Endothelial cell of umbilical vein (primary cell): ENCODE data around the gene C1orf52. TPM values are rescaled to one million over a fixed set of nuclear protein-coding genes. Genes with fewer than 3 reads are reported as not detected.

Experiments
- BruUV-seq: library from RNA; stranded (reverse); fragments of 400-500 nt; replicated peaks from 2 replicates; lab custom pipeline; 2021; lab: Mats Ljungman, UMichigan
- CTCF ChIA-PET: fragments of 300-600, 350-600 bp; sonication (Branson Sonifier 250); formaldehyde crosslinking; loops from one replicate; lab custom pipeline; 2021; ENCODE audit warnings: antibody characterized with exemption, inconsistent platforms; lab: Charles Lee
- POLR2A ChIA-PET: fragments of 300-600, 350-600 bp; sonication (Branson Sonifier 250); formaldehyde crosslinking; loops from one replicate; lab custom pipeline; 2021; ENCODE audit warnings: antibody characterized with exemption, inconsistent platforms; lab: Charles Lee
- DNase-seq: peaks from one replicate; pipeline ENCODE4 v3.0.0-alpha.2; 2011; ENCODE audit warnings: low read depth, low spot score
- FAIRE-seq: peaks from 2 replicates; lab custom pipeline; 2011; peaks lifted over from hg19 to GRCh38; lab: Jason Lieb, UNC
- H2AFZ ChIP-seq: 2 replicates; pipeline ENCODE4 v1.6.0; 2012; ENCODE audit warnings: low read depth, low read length, control low read depth, inconsistent platforms
- H3K27ac ChIP-seq: 2 replicates; pipeline ENCODE4 v1.5.1; 2011; ENCODE audit warnings: low read depth, mild to moderate bottlenecking, control low read depth, low read length, moderate library complexity; ENCODE audit not compliant: insufficient read depth
- H3K27me3 ChIP-seq, 2 experiments: 2 replicates each; pipeline versions ENCODE4 v1.6.0 to v1.6.1; 2011; ENCODE audit warnings: low read length in 2 of 2, mixed read lengths in 1 of 2; ENCODE audit not compliant: control insufficient read depth in 2 of 2, insufficient read depth in 2 of 2
- H3K36me3 ChIP-seq, 2 experiments: 2 replicates in 1 of 2; 3 replicates in 1 of 2; pipeline ENCODE4 v1.5.1; 2011; ENCODE audit warnings: low read length in 2 of 2, mild to moderate bottlenecking in 1 of 2, moderate library complexity in 1 of 2; ENCODE audit not compliant: control insufficient read depth in 2 of 2, insufficient read depth in 2 of 2; ENCODE audit errors: extremely low read depth in 1 of 2
- H3K4me1 ChIP-seq: 3 replicates; pipeline ENCODE4 v1.5.1; 2011; ENCODE audit warnings: mild to moderate bottlenecking, low read length; ENCODE audit not compliant: control insufficient read depth, insufficient read depth; ENCODE audit errors: extremely low read depth
- H3K4me2 ChIP-seq: 2 replicates; pipeline ENCODE4 v1.6.1; 2011; ENCODE audit warnings: low read length, control low read depth, mixed read lengths; ENCODE audit not compliant: insufficient read depth
- H3K4me3 ChIP-seq, 3 experiments: fragments of 200-600 bp in 1 of 3; sonication (generic), shearing (Covaris generic) in 1 of 3; replicated peaks in 1 of 3; 2 replicates each; pipeline ENCODE4 v1.5.1; 2011 to 2016; ENCODE audit warnings: control low read depth in 3 of 3, low read length in 3 of 3, mild to moderate bottlenecking in 2 of 3, inconsistent platforms in 1 of 3, low read depth in 1 of 3, moderate library complexity in 1 of 3; ENCODE audit not compliant: insufficient read depth in 1 of 3
- H3K79me2 ChIP-seq: 2 replicates; pipeline ENCODE4 v1.6.0; 2012; ENCODE audit warnings: low read length, inconsistent platforms; ENCODE audit not compliant: control insufficient read depth, insufficient read depth
- H3K9ac ChIP-seq: replicated peaks from 2 replicates; pipeline ENCODE3; 2011; ENCODE audit warnings: low read length, control low read depth; ENCODE audit not compliant: insufficient read depth; ENCODE audit errors: extremely low read depth
- H3K9me1 ChIP-seq: replicated peaks from 3 replicates; pipeline ENCODE4 v1.6.0; 2011; ENCODE audit warnings: mild to moderate bottlenecking, low read length; ENCODE audit not compliant: control insufficient read depth, insufficient read depth; ENCODE audit errors: extremely low read depth
- H3K9me3 ChIP-seq: replicated peaks from 2 replicates; pipeline ENCODE4 v1.5.1; 2012; ENCODE audit warnings: low read length, inconsistent platforms; ENCODE audit not compliant: control insufficient read depth, insufficient read depth
- H4K20me1 ChIP-seq: replicated peaks from 2 replicates; pipeline ENCODE3; 2011; ENCODE audit warnings: mild to moderate bottlenecking, low read length; ENCODE audit not compliant: control insufficient read depth, insufficient read depth; ENCODE audit errors: extremely low read depth
- EZH2 ChIP-seq: IDR thresholded peaks from 2 replicates; pipeline ENCODE4 v1.6.1; 2012; ENCODE audit warnings: borderline replicate concordance, low read depth, mild to moderate bottlenecking, moderate library complexity, low read length, inconsistent platforms; ENCODE audit not compliant: severe bottlenecking
- FOS ChIP-seq: IDR thresholded peaks from 2 replicates; pipeline ENCODE4 v1.6.1; 2011; ENCODE audit warnings: mild to moderate bottlenecking, low read length, moderate library complexity, borderline replicate concordance; ENCODE audit not compliant: insufficient read depth
- GATA2 ChIP-seq: IDR thresholded peaks from 2 replicates; pipeline ENCODE4 v1.7.0; 2011; ENCODE audit warnings: low read depth, mild to moderate bottlenecking, moderate library complexity, mixed read lengths, low read length; ENCODE audit not compliant: insufficient read length, insufficient read depth
- JUN ChIP-seq: IDR thresholded peaks from 2 replicates; pipeline ENCODE4 v1.6.1; 2011; ENCODE audit warnings: borderline replicate concordance, low read depth; ENCODE audit not compliant: insufficient read length, insufficient read depth
- MYC ChIP-seq: IDR thresholded peaks from one replicate; pipeline ENCODE4 v1.6.1; 2011; ENCODE audit warnings: mild to moderate bottlenecking, low read depth, low read length
- POLR2A ChIP-seq: IDR thresholded peaks from 2 replicates; pipeline ENCODE4 v1.6.1; 2012; ENCODE audit warnings: low read depth, mild to moderate bottlenecking, control low read depth, low read length
- POLR2AphosphoS5 ChIP-seq: IDR thresholded peaks from 2 replicates; pipeline ENCODE4 v1.6.1; 2012; ENCODE audit warnings: low read depth, mild to moderate bottlenecking, control low read depth, low read length, moderate library complexity; ENCODE audit not compliant: insufficient read depth
- dilution Hi-C: fragments of 300-500 bp; cut with MboI; formaldehyde crosslinking; loops from one replicate; pipeline ENCODE4 v1.15.0; 2019; ENCODE audit warnings: low sequenced_read_pairs; ENCODE audit not compliant: extremely low pct_ligation_motif_present
- intact Hi-C: fragments of 100-400 bp; cut with micrococcal nuclease; formaldehyde crosslinking; loops from one replicate; pipeline ENCODE4 v1.10.0; 2022
- polyA plus RNA-seq, 4 experiments: library from polyadenylated mRNA; depleted of rRNA in 3 of 4; stranded (reverse) in 3 of 4; unstranded in 1 of 4; fragments of >200 nt; gene quantifications; 2 replicates each; pipeline versions ENCODE4 v1.2.1 to v1.2.3, GENCODE V29; 2011 to 2012; ENCODE audit warnings: missing spikeins in 1 of 4
- total RNA-seq: library from RNA; stranded (reverse); gene quantifications from 2 replicates; pipeline ENCODE4 v1.2.3, GENCODE V29; 2021
- TF ChIP-seq, protein P1 (sequence below): IDR thresholded peaks from 2 replicates; pipeline ENCODE4 v1.6.1; 2011; ENCODE audit not compliant: insufficient read depth, insufficient read length
- TF ChIP-seq, protein P2 (sequence below), 2 donors: IDR thresholded peaks; 1 replicate in 1 of 2; 2 replicates in 1 of 2; pipeline ENCODE4 v1.5.1; 2011; ENCODE audit warnings: low read length in 2 of 2, mild to moderate bottlenecking in 2 of 2, moderate library complexity in 2 of 2, control low read depth in 1 of 2, inconsistent platforms in 1 of 2, low read depth in 1 of 2; ENCODE audit not compliant: insufficient read depth in 1 of 2; ENCODE audit errors: extremely low read depth in 1 of 2

C1orf52 gene
- total and polyA plus RNA-seq, 2 donors (not counting 3 experiments of a cell fraction or from before 2014, with no cell fraction given), result 22.7 to 26.7 TPM

DNA sequence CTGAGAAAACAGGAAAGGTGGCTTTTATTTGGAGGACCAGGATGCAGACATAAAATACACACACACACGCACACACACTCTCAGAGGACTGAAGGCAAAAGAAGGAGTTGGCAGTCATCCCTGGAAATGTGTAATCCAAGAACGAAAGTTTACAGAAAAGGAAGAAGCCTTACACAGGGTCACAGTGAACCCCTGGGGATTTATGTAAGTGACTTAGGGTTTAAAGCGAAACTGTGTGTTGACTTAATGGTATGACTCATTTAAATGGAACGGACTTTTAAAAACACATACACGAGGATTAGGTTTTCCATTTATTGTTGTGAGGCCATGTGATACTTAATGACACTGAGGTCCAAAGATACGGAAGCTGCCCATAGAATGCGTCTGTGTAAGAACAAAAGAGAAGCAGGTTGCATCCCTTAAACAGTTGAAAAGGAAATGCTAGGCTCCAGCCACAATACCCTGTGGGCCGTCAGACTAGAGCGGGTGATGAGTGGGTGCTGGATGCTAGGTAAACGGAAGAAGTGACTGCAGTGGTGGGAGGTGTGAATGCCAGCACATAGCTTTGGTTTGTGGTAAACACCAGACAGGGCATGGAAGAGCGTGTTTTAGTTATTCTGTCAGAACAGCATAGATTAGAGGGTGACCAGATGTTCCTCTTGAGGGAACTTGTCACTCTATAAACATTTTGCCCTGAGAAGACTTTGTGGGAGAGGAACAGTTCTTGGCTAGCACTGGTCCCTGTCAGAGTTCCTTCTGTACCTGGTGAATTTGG, 38.6 kb upstream of the C1orf52 start:
- BruUV-seq, result no TSS peak
- Histone ChIP-seq H3K27me3 (no peaks in the 10 kb centered on the region), H4K20me1 (no peaks in the 10 kb centered on the region), H3K9me3 (no peaks in the 10 kb centered on the region), H3K4me3 (no peak overlapping the region), H3K4me1 (peaks cover 43% of the 10 kb centered on the region), H2AFZ (no peak overlapping the region), H3K4me2 (peak overlapping the region; percentile 2), H3K27ac (peak overlapping the region; percentile 95), H3K9ac (peak overlapping the region; percentile 64), H3K79me2 (no peaks in the 10 kb centered on the region), H3K36me3 (no peaks in the 10 kb centered on the region), H3K9me1 (no peaks in the 10 kb centered on the region)
- FAIRE-seq (peak; percentile 99), DNase-seq (peak; percentile 100)
- intact Hi-C loops (loop anchor here (1.0 to 5.0 kb wide), 8 partner anchors 16 to 409 kb away; partner anchors contain the start of genes BCL10, C1orf52 and ZNHIT6), dilution Hi-C loops (no loop called here)
- CTCF ChIA-PET, result interaction anchor here (0.9 to 5.1 kb wide), 13 partner anchors 10 to 395 kb away, joined by 3 to 39 read pairs (median 5); partner anchors contain the start of genes BCL10 and C1orf52
- POLR2A ChIA-PET, result interaction anchor here (0.7 to 3.7 kb wide), 7 partner anchors 17 to 287 kb away, joined by 3 to 21 read pairs (median 6); partner anchors contain the start of genes BCL10 and CCN1
- TF ChIP-seq MYC, result peak; percentile 66
- TF ChIP-seq FOS, result peak; percentile 91
- TF ChIP-seq JUN, result peak; percentile 98
- peak; percentile 77 for TF ChIP-seq POLR2AphosphoS5
- peak; percentile 55 for TF ChIP-seq POLR2A
- TF ChIP-seq, protein P1, sequence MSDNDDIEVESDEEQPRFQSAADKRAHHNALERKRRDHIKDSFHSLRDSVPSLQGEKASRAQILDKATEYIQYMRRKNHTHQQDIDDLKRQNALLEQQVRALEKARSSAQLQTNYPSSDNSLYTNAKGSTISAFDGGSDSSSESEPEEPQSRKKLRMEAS, result peak; percentile 86
- TF ChIP-seq GATA2, result peak; percentile 45
- TF ChIP-seq, protein P2, sequence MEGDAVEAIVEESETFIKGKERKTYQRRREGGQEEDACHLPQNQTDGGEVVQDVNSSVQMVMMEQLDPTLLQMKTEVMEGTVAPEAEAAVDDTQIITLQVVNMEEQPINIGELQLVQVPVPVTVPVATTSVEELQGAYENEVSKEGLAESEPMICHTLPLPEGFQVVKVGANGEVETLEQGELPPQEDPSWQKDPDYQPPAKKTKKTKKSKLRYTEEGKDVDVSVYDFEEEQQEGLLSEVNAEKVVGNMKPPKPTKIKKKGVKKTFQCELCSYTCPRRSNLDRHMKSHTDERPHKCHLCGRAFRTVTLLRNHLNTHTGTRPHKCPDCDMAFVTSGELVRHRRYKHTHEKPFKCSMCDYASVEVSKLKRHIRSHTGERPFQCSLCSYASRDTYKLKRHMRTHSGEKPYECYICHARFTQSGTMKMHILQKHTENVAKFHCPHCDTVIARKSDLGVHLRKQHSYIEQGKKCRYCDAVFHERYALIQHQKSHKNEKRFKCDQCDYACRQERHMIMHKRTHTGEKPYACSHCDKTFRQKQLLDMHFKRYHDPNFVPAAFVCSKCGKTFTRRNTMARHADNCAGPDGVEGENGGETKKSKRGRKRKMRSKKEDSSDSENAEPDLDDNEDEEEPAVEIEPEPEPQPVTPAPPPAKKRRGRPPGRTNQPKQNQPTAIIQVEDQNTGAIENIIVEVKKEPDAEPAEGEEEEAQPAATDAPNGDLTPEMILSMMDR (IDR thresholded peaks at IDR 0.05; ENCODE audit: extremely low read depth in 1 of 2, insufficient read depth in 1 of 2, low read depth in 1 of 2, low read length in 2 of 2), result no peak
- TF ChIP-seq EZH2, result no peak
